Right lobe of liver (tissue), 4 donors: ENCODE data around the gene EIF2D.

Source experiments
- CTCF ChIP-seq, 4 donors: fragments of 200-600 bp in 3 of 4; fragments of 450-650 bp in 1 of 4; IDR thresholded peaks; one replicate each; pipeline versions ENCODE4 v1.5.1 to v1.8.0; 2016 to 2022; ENCODE audit warnings: antibody characterized with exemption in 4 of 4, mild to moderate bottlenecking in 2 of 4
- POLR2A ChIP-seq: fragments of 450-650 bp; IDR thresholded peaks from one replicate; pipeline ENCODE4 v1.6.1; 2017; ENCODE audit warnings: antibody characterized with exemption, mild to moderate bottlenecking
- donor health status: DM: no; HTN: no; CAD: no.
- donor health status: DM: no; HTN: no; CAD: no.
- donor health status: DM: no; HTN: yes; CAD: no.

DNA sequence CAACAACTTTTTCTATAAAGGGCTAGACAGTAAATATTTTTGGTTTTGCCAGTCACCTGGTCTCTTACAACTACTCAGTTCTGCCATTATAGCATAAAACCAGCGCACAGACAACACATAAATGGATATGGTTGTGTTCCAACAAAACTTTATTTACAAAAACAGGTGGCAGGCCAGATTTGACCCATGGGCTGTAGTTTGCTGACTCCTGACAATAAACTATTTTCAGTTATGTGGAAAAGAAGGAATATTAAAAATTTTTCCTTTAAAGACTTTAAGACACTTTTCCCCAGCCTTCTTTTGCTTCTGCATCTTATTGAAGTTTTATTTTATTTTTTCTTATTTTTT, 16.0 kb downstream of the EIF2D start:
- TF ChIP-seq CTCF (IDR thresholded peaks at IDR 0.05) (no peak), POLR2A (no peak)
